Measurements from ENCODE around the gene GLIPR1. TPM values are rescaled to one million over a fixed set of nuclear protein-coding genes. Genes with fewer than 3 reads are reported as not detected.

GLIPR1 gene
- total RNA-seq (ENCODE audit: low replicate concordance), result 18.0 and 86.0 TPM in 2 replicates

DNA sequence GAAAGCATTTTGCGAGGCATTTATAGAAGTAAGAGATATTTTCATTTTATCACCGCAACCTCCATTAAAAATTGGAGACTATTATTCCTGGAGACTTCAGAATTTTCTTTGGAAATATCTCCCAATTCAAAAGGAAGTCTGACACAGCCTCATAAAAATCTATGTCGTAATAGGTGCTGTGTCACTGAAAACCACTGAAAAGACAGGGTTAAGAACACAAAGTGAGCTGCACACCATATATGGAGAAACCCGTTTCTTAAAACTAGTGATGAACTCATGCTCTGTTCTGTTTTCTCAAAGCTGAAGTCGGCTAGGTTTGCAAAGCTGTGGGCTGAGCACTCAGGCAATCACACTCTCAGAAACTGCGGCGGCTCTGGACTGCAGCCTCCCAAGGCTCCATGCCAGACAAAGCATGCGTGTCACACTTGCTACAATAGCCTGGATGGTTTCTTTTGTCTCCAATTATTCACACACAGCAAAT is at the start of gene GLIPR1:
Gene GLIPR1, plus strand, starts transcription at position 287 of the 481 bp plus-strand sequence. Its CDS starts 126 bp downstream, at position 413.

DNA sequence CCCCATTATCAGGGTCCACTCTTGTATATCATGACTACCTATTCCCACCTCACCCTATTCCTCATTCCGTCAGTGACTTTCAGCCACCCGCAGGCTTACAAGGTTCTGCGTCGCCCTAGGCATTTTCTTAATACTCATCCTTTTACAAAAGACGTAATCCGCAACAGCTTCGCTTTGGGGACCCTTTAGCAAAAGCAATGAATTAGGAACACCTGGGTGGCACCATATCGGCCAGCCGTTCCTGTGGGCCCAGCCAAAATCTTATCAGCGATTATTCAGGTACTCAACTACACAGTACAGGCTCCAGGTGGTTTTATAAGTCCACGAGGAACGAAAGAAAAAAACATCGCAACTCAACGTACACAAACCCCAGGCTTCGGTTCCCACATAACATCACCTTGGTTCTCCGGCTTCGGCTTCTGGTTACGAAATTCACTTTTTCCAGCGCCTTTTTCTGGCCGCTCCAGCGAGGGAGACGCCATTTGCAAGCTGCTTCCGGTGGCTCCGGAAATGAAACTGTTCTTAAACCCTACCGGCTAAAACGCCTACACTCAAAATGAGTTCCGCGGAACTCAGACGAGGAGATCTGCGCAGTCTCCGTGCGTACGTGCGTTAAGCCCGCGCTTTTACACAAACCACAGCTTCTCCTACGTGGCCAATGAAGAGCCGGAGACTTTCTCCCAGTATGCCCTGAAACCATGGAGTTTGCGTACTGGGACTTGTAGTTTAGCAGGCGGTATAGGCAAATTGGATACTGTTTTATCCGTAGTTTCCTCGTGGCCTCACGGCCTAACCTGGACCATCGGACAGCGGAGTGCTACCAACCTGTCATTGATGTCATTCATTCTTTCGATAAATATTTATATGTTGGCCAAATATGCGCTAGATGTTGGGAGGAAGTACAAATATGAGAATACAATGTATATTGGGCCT is 30.8 kb downstream of the GLIPR1 start, which contains the start of gene KRR1:
Gene KRR1, minus strand, starts transcription at position 494 of the 933 bp plus-strand sequence. Its CDS starts 12 bp downstream, at position 482.

Other genes with a start within 250 kb of the GLIPR1 start
- 5.0 and 5.9 TPM in 2 replicates for gene CAPS2, start 150.4 kb upstream of the GLIPR1 start, total RNA-seq (ENCODE audit: low replicate concordance)
- gene GLIPR1L1, start 146.1 kb upstream of the GLIPR1 start, total RNA-seq (ENCODE audit: low replicate concordance), result not detected in 2 replicates
- 0.23 and 0.38 TPM in 2 replicates for gene GLIPR1L2, start 89.7 kb upstream of the GLIPR1 start, total RNA-seq (ENCODE audit: low replicate concordance)
- 13.5 and 23.5 TPM in 2 replicates for gene KRR1, start 30.9 kb downstream of the GLIPR1 start, total RNA-seq (ENCODE audit: low replicate concordance)